SK-N-SH (cell line): ENCODE results near the gene CPED1. TPM values are rescaled to one million over a fixed set of nuclear protein-coding genes. Genes with fewer than 3 reads are reported as not detected.

Source experiments
- CTCF ChIA-PET: fragments of 300-600, 350-600 bp; formaldehyde crosslinking; extraction: SDS; loops from one replicate; lab custom pipeline; 2021; lab: Yijun Ruan, JAX
- POLR2A ChIA-PET: fragments of 350-600 bp; sonication (Branson Sonifier 250); formaldehyde crosslinking; extraction: SDS; loops from one replicate; lab custom pipeline; 2020; ENCODE audit warnings: antibody characterized with exemption, inconsistent platforms; lab: Yijun Ruan, JAX
- DNase-seq: peaks from one replicate; pipeline ENCODE4 v3.0.0; 2012
- H2AFZ ChIP-seq: fragments of 200-600 bp; sonication (generic); 2 replicates; pipeline ENCODE4 v1.8.1; 2016; ENCODE audit warnings: antibody characterized with exemption, mild to moderate bottlenecking, low read depth
- H3F3A ChIP-seq: fragments of 200-600 bp; sonication (generic); replicated peaks from 2 replicates; pipeline ENCODE3; 2016; ENCODE audit warnings: antibody characterized with exemption, mild to moderate bottlenecking; ENCODE audit not compliant: insufficient read depth
- H3K27ac ChIP-seq, 2 experiments: fragments of 200-500 bp in 1 of 2; fragments of 200-600 bp in 1 of 2; sonication (Bioruptor generic) in 1 of 2; sonication (generic), shearing (Covaris generic) in 1 of 2; 2 replicates each; pipeline versions ENCODE4 v1.5.1 to v1.6.1; 2014 to 2016; ENCODE audit warnings: low read depth in 2 of 2, inconsistent platforms in 1 of 2, low read length in 1 of 2, mild to moderate bottlenecking in 1 of 2, mixed read lengths in 1 of 2
- H3K27me3 ChIP-seq: fragments of 200-600 bp; sonication (generic), shearing (Covaris generic); 2 replicates; pipeline ENCODE4 v1.6.1; 2016; ENCODE audit warnings: mixed run types; ENCODE audit not compliant: insufficient read depth
- H3K36me3 ChIP-seq, 2 experiments: fragments of 200-500 bp in 1 of 2; fragments of 200-600 bp in 1 of 2; sonication (Bioruptor generic) in 1 of 2; sonication (generic) in 1 of 2; replicated peaks in 1 of 2; 2 replicates each; pipeline versions ENCODE3 to v1.5.1; 2014 to 2016; ENCODE audit warnings: low read length in 1 of 2, mild to moderate bottlenecking in 1 of 2; ENCODE audit not compliant: insufficient read depth in 2 of 2, control insufficient read depth in 1 of 2
- H3K4me1 ChIP-seq, 2 experiments: fragments of 200-500 bp in 1 of 2; fragments of 200-600 bp in 1 of 2; sonication (Bioruptor generic) in 1 of 2; sonication (generic), shearing (Covaris generic) in 1 of 2; 2 replicates each; pipeline versions ENCODE4 v1.5.1 to v1.6.1; 2014 to 2016; ENCODE audit warnings: low read depth in 1 of 2, low read length in 1 of 2, mixed run types in 1 of 2; ENCODE audit not compliant: insufficient read depth in 2 of 2, control insufficient read depth in 1 of 2
- H3K4me2 ChIP-seq: fragments of 200-600 bp; sonication (generic), shearing (Covaris generic); 2 replicates; pipeline ENCODE4 v1.6.1; 2017; ENCODE audit warnings: mixed run types
- H3K4me3 ChIP-seq, 2 experiments: fragments of 200-500 bp in 1 of 2; fragments of 200-600 bp in 1 of 2; sonication (Bioruptor generic) in 1 of 2; sonication (generic), shearing (Covaris generic) in 1 of 2; 2 replicates each; pipeline versions ENCODE4 v1.5.1 to v1.8.1; 2014 to 2016; ENCODE audit warnings: low read depth in 2 of 2, inconsistent platforms in 1 of 2, low read length in 1 of 2, mild to moderate bottlenecking in 1 of 2, mixed read lengths in 1 of 2, moderate library complexity in 1 of 2
- H3K79me2 ChIP-seq: fragments of 200-600 bp; sonication (generic); 2 replicates; pipeline ENCODE4 v1.8.1; 2017; ENCODE audit warnings: mild to moderate bottlenecking; ENCODE audit not compliant: insufficient read depth
- H3K9ac ChIP-seq: fragments of 200-600 bp; sonication (generic); 2 replicates; pipeline ENCODE4 v1.6.1; 2017; ENCODE audit warnings: mixed run types
- H3K9me2 ChIP-seq: fragments of 200-600 bp; sonication (generic); 2 replicates; pipeline ENCODE4 v1.6.1; 2017; ENCODE audit warnings: mixed run types
- H3K9me3 ChIP-seq: fragments of 200-600 bp; sonication (generic); 2 replicates; pipeline ENCODE4 v1.6.1; 2017; ENCODE audit warnings: mixed run types, mild to moderate bottlenecking, moderate library complexity
- H4K20me1 ChIP-seq: fragments of 200-600 bp; sonication (generic); 2 replicates; pipeline ENCODE4 v1.6.1; 2017; ENCODE audit warnings: mild to moderate bottlenecking, mixed run types; ENCODE audit not compliant: insufficient read depth
- CTCF ChIP-seq: fragments of 200-600 bp; sonication (generic); IDR thresholded peaks from 2 replicates; pipeline ENCODE4 v1.6.1; 2017; ENCODE audit warnings: antibody characterized with exemption, mild to moderate bottlenecking, moderate library complexity
- FOXJ3 ChIP-seq: sonication (generic); formaldehyde crosslinking; IDR thresholded peaks from 2 replicates; pipeline ENCODE4 v1.5.1; 2020; ENCODE audit warnings: mild to moderate bottlenecking, missing genetic modification reagents
- IRF3 ChIP-seq: fragments of 150-350 bp; IDR thresholded peaks from 2 replicates; pipeline ENCODE4 v1.6.1; 2016; ENCODE audit warnings: mild to moderate bottlenecking, low read depth, low read length
- NFIC ChIP-seq: IDR thresholded peaks from 2 replicates; pipeline ENCODE4 v1.4.0; 2012; ENCODE audit warnings: borderline replicate concordance
- REST ChIP-seq: IDR thresholded peaks from 2 replicates; pipeline ENCODE4 v1.6.1; 2012; ENCODE audit warnings: mild to moderate bottlenecking, low read depth, low read length, moderate library complexity
- RFX5 ChIP-seq: IDR thresholded peaks from 2 replicates; pipeline ENCODE4 v1.6.1; 2012; ENCODE audit warnings: mild to moderate bottlenecking, improper control_type of control experiment, low read length
- USF2 ChIP-seq: fragments of 150-350 bp; IDR thresholded peaks from 2 replicates; pipeline ENCODE4 v1.6.1; 2017; ENCODE audit warnings: antibody characterized with exemption, low read length, low read depth, borderline replicate concordance
- ZBTB33 ChIP-seq: IDR thresholded peaks from 2 replicates; pipeline ENCODE4 v1.4.0; 2012; ENCODE audit warnings: low read depth, borderline replicate concordance
- WGBS: methylation state at CpG from one replicate; pipeline ENCODE4 v1.1.6; 2017; ENCODE audit warnings: low lambda C conversion rate; 5-methylcytosine and 5-hydroxymethylcytosine counted together
- polyA plus RNA-seq, 3 experiments: library from polyadenylated mRNA; depleted of rRNA; stranded (reverse); fragments of >200 nt; gene quantifications; 2 replicates each; pipeline ENCODE4 v1.2.3, GENCODE V29; 2012

Gene CPED1
- polyA plus RNA-seq, 1 of the 3 experiments (the other 2 are of a cell fraction), result 4.4 TPM

GRCh38 chr7:121078701-121079227 lies 90.3 kb downstream of the CPED1 start:
- peaks cover 9% of the 10 kb centered on the region for H3F3A ChIP-seq
- H4K20me1 ChIP-seq, result no peaks in the 10 kb centered on the region
- WGBS, result 100% methylated on average over 2 of the region's 2 CpGs
- no peaks in the 10 kb centered on the region for H3K27me3 ChIP-seq
- H3K4me2 ChIP-seq, result no peak overlapping the region
- TF ChIP-seq IRF3 (no peak), ZBTB33 (no peak), USF2 (no peak), RFX5 (no peak), REST (no peak), CTCF (no peak), FOXJ3 (CRISPR knock-in tag) (no peak), NFIC (no peak)
- no peak overlapping the region for H3K9ac ChIP-seq
- no peak overlapping the region for H3K27ac ChIP-seq
- no peak for DNase-seq
- ChIA-PET POLR2A (no interaction called here), CTCF (interaction anchor here (1.0 to 18.1 kb wide), 4 partner anchors 17 to 287 kb away, joined by 3 to 397 read pairs (median 4); partner anchors contain the start of gene CPED1)
- no peaks in the 10 kb centered on the region for H3K79me2 ChIP-seq
- H3K9me3 ChIP-seq, result no peaks in the 10 kb centered on the region
- H3K4me1 ChIP-seq, result peaks cover 2 to 9% of the 10 kb centered on the region in 2 experiments; a peak in 3 of 4 replicates
- no peak overlapping the region for H3K4me3 ChIP-seq
- no peak overlapping the region for H2AFZ ChIP-seq
- H3K36me3 ChIP-seq, result no peaks in the 10 kb centered on the region
- no peaks in the 10 kb centered on the region for H3K9me2 ChIP-seq
